ENCODE results near the gene SLC7A5. TPM values are rescaled to one million over a fixed set of nuclear protein-coding genes. Genes with fewer than 3 reads are reported as not detected.

The SLC7A5 gene
- total and polyA plus RNA-seq, 2 experiments from 2014 or later: 5.4 to 8.2 TPM

DNA sequence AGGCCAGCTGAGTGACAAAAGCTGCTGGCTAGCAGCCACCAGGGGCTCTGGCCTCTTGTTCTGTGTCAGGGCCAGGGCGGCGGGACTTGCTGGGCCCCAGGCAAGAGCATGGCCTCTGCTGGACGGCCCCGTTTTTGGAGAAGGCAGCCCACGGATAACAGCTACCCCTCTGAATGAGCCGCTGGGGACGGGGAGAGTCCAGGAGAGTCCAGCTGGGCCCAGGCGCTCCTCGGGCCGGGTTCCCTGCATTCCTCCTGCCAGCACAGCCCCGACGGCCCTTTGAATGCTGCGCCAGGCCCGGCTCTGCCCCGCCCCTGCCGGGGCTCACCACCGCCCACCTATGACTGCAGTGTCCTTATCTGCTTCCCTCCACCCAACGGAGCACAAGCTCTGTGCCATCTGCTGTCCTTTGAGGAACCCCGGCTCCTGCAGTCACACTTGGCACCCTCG, 33.4 kb downstream of the SLC7A5 start:
- H3K27ac ChIP-seq: no peak overlapping the region
- no peak overlapping the region for H3K4me3 ChIP-seq
- H3K36me3 ChIP-seq: no peaks in the 10 kb centered on the region
- H3K9me3 ChIP-seq (ENCODE audit: low read depth): no peaks in the 10 kb centered on the region
- TF ChIP-seq, protein P1, sequence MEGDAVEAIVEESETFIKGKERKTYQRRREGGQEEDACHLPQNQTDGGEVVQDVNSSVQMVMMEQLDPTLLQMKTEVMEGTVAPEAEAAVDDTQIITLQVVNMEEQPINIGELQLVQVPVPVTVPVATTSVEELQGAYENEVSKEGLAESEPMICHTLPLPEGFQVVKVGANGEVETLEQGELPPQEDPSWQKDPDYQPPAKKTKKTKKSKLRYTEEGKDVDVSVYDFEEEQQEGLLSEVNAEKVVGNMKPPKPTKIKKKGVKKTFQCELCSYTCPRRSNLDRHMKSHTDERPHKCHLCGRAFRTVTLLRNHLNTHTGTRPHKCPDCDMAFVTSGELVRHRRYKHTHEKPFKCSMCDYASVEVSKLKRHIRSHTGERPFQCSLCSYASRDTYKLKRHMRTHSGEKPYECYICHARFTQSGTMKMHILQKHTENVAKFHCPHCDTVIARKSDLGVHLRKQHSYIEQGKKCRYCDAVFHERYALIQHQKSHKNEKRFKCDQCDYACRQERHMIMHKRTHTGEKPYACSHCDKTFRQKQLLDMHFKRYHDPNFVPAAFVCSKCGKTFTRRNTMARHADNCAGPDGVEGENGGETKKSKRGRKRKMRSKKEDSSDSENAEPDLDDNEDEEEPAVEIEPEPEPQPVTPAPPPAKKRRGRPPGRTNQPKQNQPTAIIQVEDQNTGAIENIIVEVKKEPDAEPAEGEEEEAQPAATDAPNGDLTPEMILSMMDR (IDR thresholded peaks at IDR 0.05; ENCODE audit: low read depth, low read length): no peak
- H3K4me1 ChIP-seq (ENCODE audit: low read depth): peaks cover 4% of the 10 kb centered on the region
- H3K27me3 ChIP-seq: no peaks in the 10 kb centered on the region
- no peak for DNase-seq (ENCODE audit: low read depth in 1 of 2, low spot score in 1 of 2)

DNA sequence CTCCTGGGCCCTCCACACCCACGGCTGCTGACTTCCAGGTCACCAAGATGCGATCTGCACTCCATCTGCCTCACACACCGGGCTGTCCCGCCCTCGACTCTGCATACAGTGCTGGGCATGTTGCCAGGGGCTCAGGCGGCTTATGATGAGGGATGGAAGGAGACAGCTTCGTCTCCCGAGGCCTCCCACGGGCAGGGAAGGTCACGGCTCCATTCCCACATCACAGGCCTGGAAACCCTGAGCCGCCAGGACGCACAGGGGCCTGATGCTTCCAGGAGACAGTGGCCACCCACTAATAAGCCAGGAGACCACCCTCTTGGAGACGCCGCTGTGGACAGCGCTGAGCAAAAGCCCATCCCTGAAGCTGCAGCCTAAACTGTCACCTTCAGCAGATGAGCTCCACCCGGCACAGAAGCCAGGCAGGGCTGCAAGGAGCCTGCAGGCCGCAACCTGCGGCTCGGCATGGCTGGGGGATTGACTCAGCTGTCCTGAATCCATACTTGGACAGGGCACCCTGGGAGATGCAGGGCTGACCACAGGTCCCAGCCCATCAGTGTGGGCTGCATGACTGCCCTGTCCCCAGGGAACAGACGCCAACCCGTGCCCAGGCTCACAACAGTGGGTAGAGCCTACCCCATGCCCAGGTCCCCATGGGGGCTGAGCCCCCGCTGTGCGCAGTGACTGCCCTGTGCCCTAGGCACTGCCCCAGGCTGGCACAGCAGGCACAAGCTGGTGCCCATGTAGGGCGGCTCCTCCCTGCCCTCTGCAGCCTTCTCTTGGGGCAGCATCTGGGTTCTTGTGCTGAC, 34.4 kb downstream of the SLC7A5 start:
- Histone ChIP-seq H3K27me3 (no peaks in the 10 kb centered on the region), H3K4me3 (no peak overlapping the region), H3K9me3 (ENCODE audit: low read depth) (no peaks in the 10 kb centered on the region), H3K27ac (peak overlapping the region; percentile 20), H3K36me3 (peaks cover 2% of the 10 kb centered on the region), H3K4me1 (ENCODE audit: low read depth) (peaks cover 4% of the 10 kb centered on the region)
- peak; percentile 43 to 87 for DNase-seq (ENCODE audit: low read depth in 1 of 2, low spot score in 1 of 2)
- TF ChIP-seq, protein P1 (IDR thresholded peaks at IDR 0.05; ENCODE audit: low read depth, low read length): no peak

DNA sequence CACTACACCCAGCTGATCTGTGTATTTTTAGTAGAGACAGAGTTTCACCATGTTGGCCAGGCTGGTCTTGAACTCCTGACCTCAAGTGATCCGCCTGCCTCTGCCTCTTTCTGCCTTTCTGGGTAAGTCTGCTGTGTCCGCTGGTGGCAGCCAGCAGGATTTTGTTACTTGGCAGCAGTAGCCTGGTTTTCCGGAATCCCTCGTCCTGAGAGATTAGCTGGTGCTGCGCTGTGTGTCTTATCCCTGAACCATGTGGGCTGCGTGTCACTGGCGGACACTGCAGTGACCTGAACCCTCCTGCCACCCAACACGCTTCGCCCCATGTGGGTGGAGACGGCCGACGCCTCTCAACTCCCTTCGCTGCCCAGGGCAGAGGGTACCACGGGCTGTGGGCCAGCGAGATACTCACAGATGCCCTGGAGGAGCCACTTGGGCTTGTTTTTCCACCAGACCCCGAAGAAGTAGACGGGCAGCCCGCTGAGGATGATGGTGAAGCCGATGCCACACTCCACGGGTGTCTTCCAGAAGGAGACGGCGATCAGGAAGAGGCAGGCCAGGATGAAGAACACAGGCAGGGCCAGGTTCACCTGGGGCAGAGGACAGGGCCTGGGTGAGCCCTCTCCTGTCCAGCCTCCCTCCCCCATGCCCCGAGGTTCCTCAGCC, 35.2 kb downstream of the SLC7A5 start:
- TF ChIP-seq, protein P1 (IDR thresholded peaks at IDR 0.05; ENCODE audit: low read depth, low read length): no peak
- peaks cover 2% of the 10 kb centered on the region for H3K36me3 ChIP-seq
- no peak for DNase-seq (ENCODE audit: low read depth in 1 of 2, low spot score in 1 of 2)
- peaks cover 4% of the 10 kb centered on the region for H3K4me1 ChIP-seq (ENCODE audit: low read depth)
- H3K9me3 ChIP-seq (ENCODE audit: low read depth): no peaks in the 10 kb centered on the region
- no peak overlapping the region for H3K4me3 ChIP-seq
- no peaks in the 10 kb centered on the region for H3K27me3 ChIP-seq
- H3K27ac ChIP-seq: peak overlapping the region; percentile 20

DNA sequence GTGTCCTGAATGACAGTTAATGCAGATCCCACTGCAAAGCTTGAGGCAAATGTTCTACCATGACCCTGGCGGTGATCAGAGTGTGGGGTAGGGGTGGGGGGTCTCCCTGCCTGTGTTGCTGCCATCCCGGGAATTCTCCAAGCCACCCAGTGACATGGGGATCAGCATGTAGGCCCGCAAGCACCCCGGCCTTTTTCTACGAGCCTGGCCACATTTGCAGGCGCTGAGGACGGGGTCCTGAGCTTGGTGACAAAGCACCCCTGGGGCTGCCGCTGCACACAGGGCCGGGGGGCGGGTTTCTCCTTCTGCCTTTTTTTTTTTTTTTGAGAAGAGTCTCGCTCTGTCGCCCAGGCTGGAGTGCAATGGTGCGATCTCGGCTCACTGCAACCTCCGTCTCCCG, 35.8 kb downstream of the SLC7A5 start:
- TF ChIP-seq, protein P1 (IDR thresholded peaks at IDR 0.05; ENCODE audit: low read depth, low read length): no peak
- no peak for DNase-seq (ENCODE audit: low read depth in 1 of 2, low spot score in 1 of 2)
- H3K36me3 ChIP-seq: peaks cover 2% of the 10 kb centered on the region

DNA sequence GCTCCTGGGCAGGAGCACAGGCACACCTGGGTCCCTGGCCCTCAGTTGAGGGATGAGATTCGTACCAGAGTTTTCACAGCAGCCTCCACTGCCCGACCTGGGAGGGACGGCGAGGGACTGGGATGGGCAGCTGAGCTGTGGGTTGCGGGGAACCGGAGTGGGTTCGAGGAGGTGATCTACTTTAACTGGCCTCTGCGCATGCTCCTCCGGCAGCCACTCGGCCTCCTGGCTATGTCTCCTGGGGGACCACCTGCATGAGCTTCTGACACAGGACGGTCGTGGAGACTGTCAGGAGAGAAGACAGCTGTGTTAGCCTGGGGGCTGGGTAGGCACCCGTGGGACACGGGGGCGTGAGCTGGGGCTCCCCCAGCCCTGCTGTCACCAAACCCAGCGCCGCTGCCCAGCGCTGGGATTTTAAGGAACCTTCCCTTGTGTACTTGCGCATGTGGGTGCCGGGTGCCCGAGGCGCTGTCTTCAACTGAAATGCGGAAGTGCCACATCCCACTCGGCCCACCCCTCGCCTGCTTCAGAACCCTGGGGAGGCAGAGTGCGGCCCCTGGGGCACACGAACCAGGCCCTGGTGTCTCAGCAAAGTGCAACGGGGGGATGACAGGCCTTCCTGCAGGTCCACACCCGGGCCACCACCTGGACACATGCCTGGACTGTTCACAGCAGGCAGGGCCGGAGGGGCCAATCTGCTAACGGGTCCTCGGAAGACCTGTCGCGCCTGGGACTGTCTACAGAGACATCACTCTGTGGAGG, 36.4 kb downstream of the SLC7A5 start:
- TF ChIP-seq, protein P1 (IDR thresholded peaks at IDR 0.05; ENCODE audit: low read depth, low read length): no peak
- DNase-seq (ENCODE audit: low read depth in 1 of 2, low spot score in 1 of 2): no peak
- H3K9me3 ChIP-seq (ENCODE audit: low read depth): no peaks in the 10 kb centered on the region
- H3K4me1 ChIP-seq (ENCODE audit: low read depth): peaks cover 4% of the 10 kb centered on the region
- no peaks in the 10 kb centered on the region for H3K27me3 ChIP-seq
- no peak overlapping the region for H3K27ac ChIP-seq
- H3K4me3 ChIP-seq: no peak overlapping the region
- peaks cover 2% of the 10 kb centered on the region for H3K36me3 ChIP-seq

More for the DNA sequence above, 35.8 kb downstream of the SLC7A5 start:
- no peaks in the 10 kb centered on the region for H3K27me3 ChIP-seq
- no peaks in the 10 kb centered on the region for H3K9me3 ChIP-seq (ENCODE audit: low read depth)
- H3K4me3 ChIP-seq: no peak overlapping the region
- H3K27ac ChIP-seq: no peak overlapping the region
- peaks cover 4% of the 10 kb centered on the region for H3K4me1 ChIP-seq (ENCODE audit: low read depth)
